GM19238 (cell line): Measurements from ENCODE around the gene SLC16A2.

Experiments
- DNase-seq: peaks from one replicate; pipeline ENCODE4 v3.0.0; 2011; ENCODE audit warnings: low spot score; ENCODE audit not compliant: insufficient read length

SLC16A2 gene

DNA sequence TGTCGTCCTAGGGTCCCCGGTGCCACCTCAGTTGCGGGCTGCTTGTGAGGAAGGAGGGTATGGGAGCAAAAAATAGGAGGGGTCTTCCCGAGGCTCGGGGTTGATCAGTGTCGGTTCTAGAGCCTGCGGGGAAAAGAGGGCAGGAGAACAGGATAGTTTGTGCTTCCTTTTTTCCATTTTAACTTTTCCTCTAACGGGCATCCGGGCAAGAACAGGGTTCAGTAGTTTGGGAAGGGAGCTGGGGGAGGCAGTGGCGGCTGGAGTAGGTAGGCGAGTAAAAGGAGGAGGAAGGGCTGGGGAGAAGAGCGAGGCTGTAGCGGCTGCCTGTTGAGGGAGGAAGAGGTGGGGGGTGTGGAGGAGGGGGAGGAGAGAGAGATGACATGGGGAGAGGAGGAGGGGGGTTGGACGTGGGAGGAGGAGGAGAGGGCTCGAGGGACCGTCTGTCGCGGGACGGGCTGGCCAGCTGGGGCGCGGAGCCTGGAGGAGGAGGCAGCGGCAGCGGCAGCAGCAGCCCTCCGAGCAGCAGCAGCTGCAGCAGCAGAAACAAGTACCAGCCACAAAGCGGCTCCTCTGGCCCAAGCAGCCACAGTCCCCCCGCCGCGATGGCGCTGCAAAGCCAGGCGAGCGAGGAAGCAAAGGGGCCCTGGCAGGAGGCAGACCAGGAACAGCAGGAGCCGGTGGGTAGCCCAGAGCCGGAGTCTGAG, at the start of gene SLC16A2:
Gene SLC16A2 (plus strand): TSS at position 458 of the 704 bp plus-strand sequence. CDS start 145 bp downstream, at position 603.
- no peak for DNase-seq

DNA sequence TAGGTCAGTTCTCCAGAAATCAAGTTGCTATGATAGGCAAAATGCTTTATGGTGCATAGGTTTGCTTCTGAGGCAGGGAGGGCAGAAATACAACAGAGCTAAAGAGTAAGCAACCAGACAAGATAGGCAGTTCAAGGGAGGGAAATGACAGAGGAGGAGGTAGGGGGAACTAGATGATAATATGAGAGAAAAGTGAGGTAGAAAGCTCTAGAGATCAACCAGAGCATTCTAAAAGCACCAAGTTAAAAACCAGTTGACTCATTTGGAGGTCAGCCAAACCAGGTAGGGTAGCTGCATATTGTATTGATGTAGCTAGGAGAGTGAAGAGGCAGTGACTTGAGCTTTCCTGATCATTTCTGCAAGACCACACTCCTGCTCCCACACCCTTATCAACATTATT, 49.0 kb upstream of the SLC16A2 start:
- no peak for DNase-seq

DNA sequence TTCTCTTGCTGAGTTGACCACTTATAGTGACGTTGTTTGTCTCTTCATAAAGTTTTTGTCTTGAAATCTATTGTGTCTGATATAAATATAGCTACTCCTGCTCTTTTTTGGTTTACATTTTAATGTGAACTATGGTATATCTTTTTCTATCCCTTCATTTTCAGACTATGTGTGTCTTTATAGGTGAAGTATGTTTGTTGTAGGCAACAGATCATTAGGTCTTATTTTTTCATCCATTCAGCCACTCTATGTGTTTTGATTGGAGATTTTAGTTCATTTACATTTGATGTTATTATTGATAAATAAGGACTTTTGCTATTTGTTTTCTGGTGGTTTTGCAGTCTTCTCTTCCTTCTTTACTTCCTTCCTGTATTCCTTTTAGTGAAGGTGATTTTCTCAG, 44.0 kb upstream of the SLC16A2 start:
- DNase-seq, result no peak

DNA sequence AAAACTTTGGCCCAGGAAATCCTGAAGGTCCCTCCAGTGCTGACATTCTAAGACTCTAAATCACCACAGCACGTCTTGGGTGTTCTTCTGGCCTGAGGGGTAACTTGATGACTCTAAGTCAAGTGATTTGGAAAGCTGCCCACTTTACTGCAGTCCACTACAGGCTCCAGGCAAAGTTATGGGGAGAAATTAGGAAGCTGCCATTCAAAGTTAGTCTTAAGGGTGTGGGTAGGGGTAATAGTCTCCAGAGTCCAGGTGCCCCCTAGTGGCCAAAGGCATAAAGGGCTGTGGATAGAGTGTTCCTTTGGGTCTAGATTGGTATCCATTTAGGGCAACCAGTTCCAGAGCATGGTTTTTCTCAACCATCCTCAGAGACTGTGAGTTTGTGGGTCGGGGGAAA, 38.7 kb upstream of the SLC16A2 start:
- DNase-seq, result peak; percentile 38

DNA sequence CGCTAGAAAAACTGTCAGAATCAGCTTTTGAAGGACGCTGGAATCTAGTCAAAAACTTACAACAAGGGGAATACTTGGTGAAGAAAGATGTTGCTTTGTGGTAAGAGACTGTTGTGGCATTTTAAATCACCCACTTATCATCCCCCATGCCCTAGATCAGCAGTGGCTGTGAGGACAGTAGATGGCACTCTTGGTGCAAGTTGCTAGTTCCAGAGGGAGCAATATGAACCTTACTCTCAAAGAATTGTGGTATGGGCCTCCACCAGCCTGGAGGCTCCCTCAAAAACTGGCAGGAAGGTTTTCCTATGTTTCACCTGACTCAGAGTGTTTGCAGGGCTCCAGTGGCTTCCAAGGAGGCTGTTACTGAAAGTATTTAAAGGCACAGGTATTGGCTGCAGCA, 37.7 kb upstream of the SLC16A2 start:
- DNase-seq, result peak; percentile 2

DNA sequence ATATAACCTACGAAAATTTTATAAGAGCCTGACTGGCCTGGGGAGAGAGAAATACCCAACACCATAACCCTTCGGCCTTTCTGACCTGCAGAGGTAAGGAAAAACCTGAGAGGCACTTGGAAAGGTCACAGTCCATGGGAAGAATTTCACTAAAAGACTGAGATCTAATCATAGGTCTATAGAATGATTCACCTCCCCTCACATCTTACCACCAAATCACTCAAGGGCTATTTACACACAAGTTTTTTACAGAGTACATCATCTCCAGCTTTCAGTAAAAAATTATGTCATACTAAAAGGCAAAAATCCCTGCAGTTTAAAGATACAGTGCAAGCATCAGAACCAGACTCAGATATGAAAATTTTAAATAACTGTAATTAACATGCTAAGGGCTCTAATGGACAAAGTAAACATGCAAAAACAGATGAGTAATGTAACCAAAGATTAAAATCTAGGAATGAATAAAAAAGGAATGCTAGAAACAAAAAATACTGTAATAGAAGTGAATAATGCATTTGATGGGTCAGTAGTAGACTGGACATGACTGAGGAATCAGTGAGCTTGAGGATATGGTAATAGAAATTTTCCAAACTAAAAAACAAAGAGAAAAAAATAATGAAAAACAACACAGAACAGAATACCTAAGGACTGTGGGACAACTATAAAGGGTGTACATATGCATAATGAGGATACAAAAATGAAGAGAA, 32.1 kb upstream of the SLC16A2 start:
- no peak for DNase-seq

DNA sequence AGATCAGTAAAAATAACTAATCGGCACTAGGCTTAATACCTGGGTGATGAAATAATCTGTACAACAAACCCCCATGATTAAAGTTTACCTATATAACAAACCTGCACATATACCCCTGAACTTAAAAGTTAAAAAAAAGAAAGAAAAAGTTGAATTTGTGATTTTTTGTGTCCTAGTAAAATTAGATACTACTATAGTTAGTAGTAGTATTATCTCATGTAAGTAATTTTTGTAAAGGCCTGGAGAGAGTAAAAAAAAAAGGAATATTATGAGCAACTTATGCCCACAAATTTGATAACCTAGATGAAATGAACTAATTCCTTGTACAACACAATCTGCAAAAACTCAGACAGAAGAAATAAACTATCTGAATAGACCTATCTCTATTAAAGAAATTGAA, 25.7 kb upstream of the SLC16A2 start:
- DNase-seq, result no peak

DNA sequence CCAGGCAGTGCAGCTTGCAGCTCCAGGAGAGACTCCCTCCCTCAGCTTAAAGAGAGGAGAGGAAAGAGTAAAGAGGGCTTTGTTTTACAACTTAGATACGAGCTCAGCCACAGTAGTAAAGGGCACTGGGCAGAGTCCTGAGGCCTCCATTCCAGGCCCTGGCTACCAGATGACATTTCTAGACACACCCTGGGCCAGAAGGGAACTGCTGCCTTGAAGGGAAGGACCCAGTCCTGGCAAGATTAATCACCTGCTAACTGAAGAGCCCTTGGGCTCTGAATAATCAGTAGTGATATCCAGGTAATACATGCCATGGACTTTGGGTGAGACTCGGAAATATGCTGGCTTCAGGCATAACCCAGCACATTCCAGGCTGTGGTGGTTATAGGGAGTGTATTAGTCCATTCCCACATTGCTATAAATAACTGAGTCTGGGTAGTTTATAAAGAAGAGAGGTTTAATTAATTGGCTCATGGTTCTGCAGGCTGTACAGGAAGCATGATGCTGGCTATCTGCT, 15.3 kb upstream of the SLC16A2 start:
- DNase-seq, result no peak

DNA sequence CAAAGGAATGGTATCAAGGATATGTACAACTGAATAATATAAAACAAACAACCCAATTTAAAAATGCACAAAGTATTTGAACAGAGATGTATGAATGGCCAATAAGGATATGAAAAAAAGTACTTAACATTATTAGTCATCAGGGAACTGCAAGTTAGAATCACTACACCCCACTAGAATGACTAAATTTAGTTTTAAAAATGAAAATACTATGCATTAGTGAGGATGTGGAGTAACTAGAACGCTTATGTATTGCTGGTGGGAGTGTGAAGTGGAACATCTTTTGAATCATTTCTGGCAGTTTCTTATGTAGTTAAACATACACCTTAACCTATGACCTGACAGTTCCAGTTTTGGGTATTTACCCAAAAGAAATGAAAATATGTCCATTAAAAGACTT, 13.0 kb upstream of the SLC16A2 start:
- no peak for DNase-seq

DNA sequence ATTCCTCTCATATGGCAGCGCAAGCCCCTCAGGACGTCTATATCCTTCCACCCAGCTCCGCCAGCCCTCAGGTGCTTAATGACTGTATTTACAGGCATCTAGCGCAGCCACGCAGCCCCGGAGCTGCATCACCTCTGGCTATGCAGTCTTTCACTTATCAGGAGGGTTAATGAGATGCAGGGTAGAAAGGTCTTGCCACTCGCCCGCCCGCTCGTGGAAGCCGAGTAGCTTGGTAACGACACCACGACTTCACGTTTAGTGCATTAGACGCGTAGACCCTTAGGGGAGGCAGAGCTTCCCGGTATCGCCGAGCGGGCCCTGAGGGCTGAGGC, 1.5 kb upstream of the SLC16A2 start:
- DNase-seq, result no peak

DNA sequence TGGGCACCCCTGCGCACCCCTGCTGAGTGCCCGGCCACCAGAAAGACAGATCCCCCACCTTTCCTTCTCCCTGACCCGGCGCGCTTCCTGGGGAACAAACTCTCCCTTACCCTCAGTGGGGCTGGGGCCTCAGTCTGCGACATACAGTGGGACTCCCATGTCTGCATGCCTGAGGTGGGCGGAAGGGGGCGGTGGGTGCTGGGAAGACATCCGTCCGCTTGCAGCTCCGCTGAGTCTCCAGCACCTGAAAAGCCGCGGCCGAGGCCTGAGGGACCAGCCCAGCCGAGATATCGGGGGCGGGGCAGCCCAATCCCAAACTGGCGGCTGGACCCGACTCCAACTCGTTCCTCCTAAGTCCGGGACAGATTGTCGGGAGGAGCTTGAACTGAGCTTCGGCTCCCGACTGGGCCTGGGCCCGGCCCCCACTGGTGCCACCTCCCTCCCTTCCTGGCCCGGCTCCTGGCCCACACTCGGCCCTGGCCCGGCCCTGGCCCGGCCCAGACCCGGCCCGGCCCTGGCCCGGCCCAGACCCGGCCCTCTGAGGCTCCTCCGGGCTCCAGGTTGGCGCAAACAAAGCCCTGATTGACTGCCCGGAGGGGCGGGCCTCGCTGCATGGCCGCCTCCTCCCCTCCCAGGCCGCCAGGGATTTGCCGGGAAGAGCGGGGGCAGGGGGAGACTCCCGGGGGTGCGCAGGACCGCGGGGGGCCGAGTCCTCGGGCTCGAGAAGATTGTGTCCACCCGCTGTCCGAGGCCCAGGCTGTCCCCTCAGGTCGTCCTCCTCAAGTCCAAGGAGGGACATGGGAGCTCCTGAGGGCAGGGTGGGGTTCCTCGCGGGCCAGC, 877 bp upstream of the SLC16A2 start:
- no peak for DNase-seq

DNA sequence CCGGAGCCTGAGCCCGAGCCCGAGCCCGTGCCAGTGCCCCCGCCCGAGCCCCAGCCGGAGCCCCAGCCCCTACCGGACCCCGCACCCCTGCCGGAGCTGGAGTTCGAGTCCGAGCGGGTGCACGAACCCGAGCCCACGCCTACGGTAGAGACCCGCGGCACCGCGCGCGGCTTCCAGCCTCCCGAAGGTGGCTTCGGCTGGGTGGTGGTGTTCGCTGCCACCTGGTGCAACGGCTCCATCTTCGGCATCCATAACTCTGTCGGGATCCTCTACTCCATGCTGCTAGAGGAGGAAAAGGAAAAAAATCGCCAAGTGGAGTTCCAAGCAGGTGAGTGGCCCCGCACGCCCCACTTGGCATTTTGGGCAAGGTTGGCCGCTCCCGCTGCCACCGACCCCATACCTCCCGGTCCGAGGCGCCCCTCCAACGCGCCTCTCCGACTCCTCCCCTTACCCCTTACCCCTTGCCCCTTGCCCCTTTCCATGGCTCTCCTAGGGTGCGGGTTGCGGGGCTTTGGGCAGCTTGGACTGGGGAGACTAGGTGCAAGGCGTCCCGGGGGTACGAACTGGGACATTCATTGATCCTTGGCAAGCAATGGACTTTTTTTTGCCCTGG, 553 bp downstream of the SLC16A2 start:
- no peak for DNase-seq

DNA sequence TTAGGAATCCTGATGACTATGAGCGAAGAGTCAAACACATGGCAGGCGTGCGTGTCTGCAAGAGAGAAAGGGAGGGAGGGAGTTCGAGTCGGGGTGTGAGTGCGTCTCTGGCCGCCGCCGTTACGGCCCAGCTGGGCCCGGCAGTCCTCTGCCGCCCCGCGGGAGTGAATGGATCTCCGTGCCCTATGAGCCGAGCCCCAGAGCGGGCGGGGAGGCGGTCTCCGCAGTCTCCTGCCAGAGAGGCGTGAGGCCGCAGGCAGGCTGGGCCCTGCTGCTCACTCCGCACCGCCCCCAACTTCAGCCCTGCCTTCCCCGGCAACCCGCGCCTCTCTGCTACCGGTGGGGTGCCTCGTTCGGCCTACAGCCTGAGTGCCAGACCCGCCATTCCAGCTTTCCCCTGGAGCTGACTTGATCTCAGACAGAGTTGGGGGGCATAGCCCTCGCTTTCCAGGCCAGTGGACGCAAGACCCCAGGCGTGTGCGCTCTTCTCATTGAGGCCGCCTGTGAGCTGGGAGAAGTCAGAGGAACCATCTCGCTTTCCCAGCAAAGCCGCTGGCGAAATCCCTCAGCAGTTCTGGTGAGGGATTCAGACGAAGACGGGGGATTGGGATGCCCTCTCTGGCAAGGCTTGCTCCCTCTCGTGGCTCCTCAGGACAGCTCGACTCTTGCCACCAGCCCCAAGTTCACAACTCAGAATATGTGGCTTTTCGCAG, 1.4 kb downstream of the SLC16A2 start:
- no peak for DNase-seq

DNA sequence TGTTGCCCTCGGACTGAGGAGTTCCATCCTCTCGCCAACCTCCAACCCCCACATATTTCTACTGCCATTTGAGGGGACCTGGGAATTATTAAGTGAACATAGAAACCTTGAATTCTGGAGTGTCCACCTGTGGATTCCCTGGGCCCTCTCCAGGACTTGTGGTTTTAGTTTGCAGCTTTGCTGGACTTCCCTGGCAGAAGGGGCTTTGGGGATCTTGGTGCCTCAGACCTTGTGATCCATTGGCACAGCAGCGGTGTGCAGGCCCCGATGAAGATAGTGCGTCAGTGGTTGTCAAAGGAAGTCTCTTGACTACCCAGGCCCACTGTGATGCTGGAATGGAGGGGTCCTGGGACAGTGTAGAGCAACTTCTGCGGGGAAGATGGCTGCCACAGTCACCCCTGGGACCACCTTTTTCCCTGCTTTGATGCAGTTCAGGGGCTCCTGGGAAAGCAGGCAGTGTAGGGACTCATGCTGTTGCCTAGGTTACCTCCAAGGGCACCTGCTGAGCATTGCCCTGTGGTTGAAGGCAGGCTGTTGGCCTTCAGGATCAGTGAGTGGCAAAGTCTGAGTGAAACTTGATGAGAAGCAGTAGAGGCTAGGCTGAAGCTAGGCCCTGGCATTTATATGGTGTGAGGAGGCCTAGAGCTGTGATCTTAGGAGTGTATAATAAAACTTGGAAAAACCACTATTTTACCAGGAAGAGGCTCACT, 2.2 kb downstream of the SLC16A2 start:
- DNase-seq, result no peak

DNA sequence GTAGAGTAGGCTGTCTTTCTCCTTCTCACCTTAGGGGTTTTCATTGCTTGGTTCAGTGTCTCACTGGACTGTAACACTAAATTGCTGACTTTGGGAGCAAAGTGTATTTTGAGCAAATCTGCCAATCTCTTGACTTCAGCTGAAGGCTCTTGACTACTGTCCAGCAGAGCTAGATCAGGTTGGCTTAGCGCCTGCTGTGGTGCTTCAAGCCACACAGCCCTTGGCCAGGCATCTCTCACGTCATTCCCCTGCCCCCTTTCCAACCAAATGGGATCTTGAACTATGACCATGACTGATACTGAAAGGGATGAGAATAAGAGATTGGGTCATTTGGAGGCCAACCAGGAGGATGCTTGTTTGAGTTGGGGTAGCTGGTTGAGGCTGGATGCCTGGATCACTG, 4.8 kb downstream of the SLC16A2 start:
- DNase-seq, result no peak

DNA sequence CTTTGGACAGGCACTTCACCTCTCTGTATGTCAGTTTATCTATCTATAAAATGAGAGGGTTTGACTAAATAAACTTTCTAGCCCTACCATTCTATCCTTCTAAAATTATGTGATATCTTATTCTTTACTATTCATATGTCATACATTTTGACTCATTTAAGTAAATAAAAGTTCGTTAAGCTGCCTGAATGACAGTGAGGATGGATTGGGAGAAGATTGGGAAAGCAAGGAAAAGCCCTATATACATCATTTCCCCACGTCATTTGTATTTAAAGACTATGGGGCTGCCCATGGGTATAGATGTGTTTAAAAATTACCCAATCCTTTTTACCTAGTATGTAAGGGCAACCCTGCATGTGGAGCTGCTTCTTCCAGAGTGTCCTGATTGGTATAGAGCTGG, 5.3 kb downstream of the SLC16A2 start:
- no peak for DNase-seq

DNA sequence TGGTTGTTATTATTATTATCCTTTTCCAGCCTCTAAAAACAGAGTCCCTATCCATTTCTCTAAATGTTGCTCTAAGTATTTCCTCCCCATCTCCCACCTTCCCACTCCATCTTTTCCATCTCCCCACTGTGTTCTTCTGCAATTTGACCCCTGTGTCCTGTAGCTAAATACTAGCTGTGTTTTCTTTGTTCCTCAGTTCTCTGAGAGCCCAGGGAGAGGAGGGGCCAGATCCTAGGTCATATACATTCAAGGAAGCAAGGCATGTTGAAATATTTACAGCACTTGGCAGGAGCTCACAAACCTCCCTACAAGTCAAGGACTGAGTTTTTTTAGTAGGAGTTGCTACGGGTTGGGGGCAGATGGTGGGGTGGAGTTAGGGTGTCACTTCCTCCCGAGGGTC, 10.5 kb downstream of the SLC16A2 start:
- no peak for DNase-seq

DNA sequence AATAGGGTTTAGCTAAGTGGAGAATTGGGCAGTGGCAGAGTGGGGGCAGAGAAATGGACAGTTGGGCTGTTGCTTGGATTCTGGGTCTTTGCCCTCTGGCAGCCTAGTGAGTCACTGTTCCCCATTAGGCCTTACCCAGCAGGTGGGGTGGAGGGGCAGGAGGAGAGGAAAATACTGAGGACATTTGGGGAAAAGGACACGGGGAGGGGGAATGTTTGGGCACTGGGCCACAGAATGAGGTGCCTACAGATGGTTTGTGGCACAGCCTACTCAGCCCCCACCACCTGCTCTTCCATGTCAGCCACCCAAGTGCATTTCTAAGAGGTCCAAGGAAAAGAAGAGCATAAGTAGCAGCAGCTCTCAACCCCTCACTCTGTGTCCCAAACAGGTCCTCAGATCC, 13.0 kb downstream of the SLC16A2 start:
- DNase-seq, result no peak

DNA sequence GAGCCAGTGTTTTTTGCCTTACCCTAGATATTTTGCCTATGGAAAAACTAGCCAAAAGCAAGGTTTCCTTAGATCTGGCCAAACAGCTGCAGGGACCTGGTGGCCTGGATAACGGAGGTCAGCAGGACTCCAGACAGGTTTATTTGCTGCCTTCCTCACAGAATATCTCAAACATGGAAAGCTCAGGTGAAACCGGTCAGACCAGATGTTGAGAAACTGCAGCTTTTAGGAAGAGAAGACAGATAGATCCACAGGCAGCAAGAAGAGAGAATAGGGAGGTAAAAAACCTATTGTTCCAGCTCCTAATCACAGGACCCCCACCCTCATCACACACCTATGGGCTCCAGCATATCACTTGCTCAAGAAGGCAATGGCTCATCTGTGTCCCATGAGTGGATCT, 16.2 kb downstream of the SLC16A2 start:
- no peak for DNase-seq

DNA sequence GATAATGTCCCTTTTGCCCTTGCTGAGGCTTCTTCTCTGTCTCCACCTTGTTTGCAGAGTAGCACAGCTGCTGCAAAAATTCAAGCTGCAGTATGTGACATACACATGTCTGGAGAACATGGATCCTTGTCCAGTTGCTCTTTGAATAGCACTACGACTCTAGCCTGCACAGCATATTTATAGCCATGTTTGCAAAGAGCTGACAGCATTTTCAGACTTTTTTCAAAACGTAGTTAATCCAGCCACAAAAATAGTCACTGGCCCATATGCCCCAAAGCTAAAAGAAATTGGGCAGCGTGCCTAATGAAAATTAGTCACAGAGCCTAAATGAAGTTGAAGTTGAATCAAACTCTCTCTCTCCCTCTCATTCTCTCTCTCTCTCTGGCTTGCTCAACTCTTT, 17.5 kb downstream of the SLC16A2 start:
- DNase-seq, result no peak

DNA sequence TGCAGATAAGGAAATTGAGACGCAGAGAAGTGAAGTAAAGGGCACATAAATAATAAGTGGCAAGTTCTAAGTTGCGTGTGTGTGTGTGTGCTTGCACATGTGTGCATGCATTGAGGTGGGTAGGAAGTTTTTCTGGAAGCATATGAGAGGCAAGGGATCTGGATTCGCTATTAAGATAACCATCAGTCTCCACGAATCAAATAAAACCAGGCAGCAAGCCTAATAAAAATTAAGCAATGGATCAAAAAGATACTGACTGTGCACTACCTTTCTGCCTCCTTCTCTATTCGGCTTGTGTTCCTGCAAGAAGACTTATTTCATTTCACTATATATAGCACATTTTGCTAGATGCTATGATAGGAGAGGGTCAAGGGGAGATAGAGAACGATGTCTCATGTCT, 23.8 kb downstream of the SLC16A2 start:
- DNase-seq, result no peak
